NCI-H1048 (cell line): Measurements from ENCODE around the gene SALL4.
"Not testable (repeated sequence)": the region's sequence is repeated elsewhere in the genome, so short reads cannot be mapped to it uniquely, and the experiment has no call there.

Source experiments
- DNase-seq: peaks from one replicate; lab custom pipeline; 2025; lab: John Stamatoyannopoulos, UW

The SALL4 gene

GRCh38 chr20:51763965-51764602 is 38.2 kb downstream of the SALL4 start:
- DNase-seq = no peak

GRCh38 chr20:51760905-51761546 is 41.3 kb downstream of the SALL4 start:
- DNase-seq = no peak

- no peak for DNase-seq
Observed at GRCh38 chr20:51759769-51760510, 42.4 kb downstream of the SALL4 start.

GRCh38 chr20:51758978-51759544 is 43.3 kb downstream of the SALL4 start:
- DNase-seq = no peak

GRCh38 chr20:51757226-51757625 is 45.1 kb downstream of the SALL4 start:
- DNase-seq = no peak

GRCh38 chr20:51756653-51757052 is 45.7 kb downstream of the SALL4 start:
- DNase-seq = no peak

GRCh38 chr20:51753220-51753619 is 49.1 kb downstream of the SALL4 start:
- not testable (repeated sequence) for DNase-seq

GRCh38 chr20:51752343-51752951 is 49.9 kb downstream of the SALL4 start:
- no peak for DNase-seq

GRCh38 chr20:51750770-51751388 is 51.4 kb downstream of the SALL4 start:
- no peak for DNase-seq

- DNase-seq = no peak
Observed at GRCh38 chr20:51750037-51750769, 52.1 kb downstream of the SALL4 start.

GRCh38 chr20:51749674-51750036 is 52.7 kb downstream of the SALL4 start:
- DNase-seq = no peak

GRCh38 chr20:51747182-51747911 is 55.0 kb downstream of the SALL4 start:
- no peak for DNase-seq

GRCh38 chr20:51745804-51746203 is 56.5 kb downstream of the SALL4 start:
- DNase-seq = no peak

- no peak for DNase-seq
Observed at GRCh38 chr20:51740838-51741237, 61.5 kb downstream of the SALL4 start.

GRCh38 chr20:51740308-51740707 is 62.0 kb downstream of the SALL4 start:
- not testable (repeated sequence) for DNase-seq

GRCh38 chr20:51739722-51740249 is 62.5 kb downstream of the SALL4 start:
- no peak for DNase-seq

- no peak for DNase-seq
Observed at GRCh38 chr20:51738877-51739447, 63.4 kb downstream of the SALL4 start.

GRCh38 chr20:51738261-51738660 is 64.1 kb downstream of the SALL4 start:
- not testable (repeated sequence) for DNase-seq

- no peak for DNase-seq
Observed at GRCh38 chr20:51736947-51737346, 65.4 kb downstream of the SALL4 start.
